WTC11 (cell line): ENCODE measurements around the gene AUH. TPM values are rescaled to one million over a fixed set of nuclear protein-coding genes. Genes with fewer than 3 reads are reported as not detected.

Source experiments
- ATAC-seq: fragments of 200-7000 bp; cut with Tn5 transposase; 2 replicates; pipeline ENCODE4 v1.10.0; 2021; ENCODE audit warnings: mild to moderate bottlenecking, moderate library complexity
- CTCF ChIA-PET: fragments of 300-600 bp; sonication (Branson Sonifier 250); formaldehyde crosslinking; loops from one replicate; lab custom pipeline; 2021; ENCODE audit warnings: antibody characterized with exemption; lab: Charles Lee
- POLR2A ChIA-PET: fragments of 350-600 bp; sonication (Branson Sonifier 250); formaldehyde crosslinking; loops from one replicate; lab custom pipeline; 2021; ENCODE audit warnings: antibody characterized with exemption; lab: Charles Lee
- DNase-seq: peaks from one replicate; pipeline ENCODE4 v3.0.0; 2021; ENCODE audit warnings: low spot score
- H3K27ac Mint-ChIP-seq: 2 replicates; pipeline ENCODE4 v1.8.0; 2021; ENCODE audit warnings: mixed read lengths
- H3K27me3 Mint-ChIP-seq: 2 replicates; pipeline ENCODE4 v1.8.0; 2021; ENCODE audit warnings: low read depth, mild to moderate bottlenecking, moderate library complexity, mixed read lengths
- H3K36me3 Mint-ChIP-seq: 2 replicates; pipeline ENCODE4 v1.8.0; 2021; ENCODE audit warnings: mixed read lengths
- H3K4me1 Mint-ChIP-seq: 2 replicates; pipeline ENCODE4 v1.8.0; 2022; ENCODE audit warnings: mixed read lengths
- H3K4me3 Mint-ChIP-seq: 2 replicates; pipeline ENCODE4 v1.8.0; 2021; ENCODE audit warnings: mild to moderate bottlenecking, moderate library complexity, mixed read lengths
- H3K9me3 Mint-ChIP-seq: 2 replicates; pipeline ENCODE4 v1.8.0; 2021; ENCODE audit warnings: mixed read lengths
- AR ChIP-seq: fragments of 250-450 bp; sonication (Bioruptor Pico); IDR thresholded peaks from 2 replicates; pipeline ENCODE4 v1.9.0; 2021; ENCODE audit warnings: mild to moderate bottlenecking
- CREM ChIP-seq: sonication (generic); formaldehyde crosslinking; IDR thresholded peaks from 2 replicates; pipeline ENCODE4 v1.8.1; 2022; ENCODE audit warnings: mild to moderate bottlenecking, missing genetic modification reagents, moderate library complexity
- CTCF ChIP-seq: fragments of 200-600 bp; IDR thresholded peaks from 2 replicates; pipeline ENCODE4 v1.8.0; 2022; ENCODE audit warnings: antibody characterized with exemption
- E2F5 ChIP-seq: sonication (generic); formaldehyde crosslinking; IDR thresholded peaks from 2 replicates; pipeline ENCODE4 v1.8.1; 2022; ENCODE audit warnings: mild to moderate bottlenecking, moderate library complexity, missing genetic modification reagents
- ERG ChIP-seq: fragments of 250-450 bp; sonication (Bioruptor Pico); IDR thresholded peaks from 2 replicates; pipeline ENCODE4 v1.8.0; 2021; ENCODE audit warnings: mild to moderate bottlenecking
- ETV6 ChIP-seq: sonication (generic); formaldehyde crosslinking; IDR thresholded peaks from 2 replicates; pipeline ENCODE4 v1.8.1; 2022; ENCODE audit warnings: mild to moderate bottlenecking, missing genetic modification reagents
- FOXP4 ChIP-seq: sonication (generic); formaldehyde crosslinking; IDR thresholded peaks from 2 replicates; pipeline ENCODE4 v1.8.0; 2022; ENCODE audit warnings: mild to moderate bottlenecking, missing genetic modification reagents
- KAT7 ChIP-seq: sonication (generic); formaldehyde crosslinking; IDR thresholded peaks from 2 replicates; pipeline ENCODE4 v1.8.1; 2023; ENCODE audit warnings: missing genetic modification reagents, mild to moderate bottlenecking, borderline replicate concordance
- NR2C2 ChIP-seq: sonication (generic); formaldehyde crosslinking; IDR thresholded peaks from 2 replicates; pipeline ENCODE4 v1.8.0; 2022; ENCODE audit warnings: mild to moderate bottlenecking, missing genetic modification reagents
- OVOL2 ChIP-seq: fragments of 250-450 bp; sonication (Bioruptor Pico); IDR thresholded peaks from 2 replicates; pipeline ENCODE4 v1.9.0; 2021; ENCODE audit warnings: mild to moderate bottlenecking, borderline replicate concordance
- TEAD1 ChIP-seq: sonication (generic); formaldehyde crosslinking; IDR thresholded peaks from 2 replicates; pipeline ENCODE4 v1.8.0; 2022; ENCODE audit warnings: mild to moderate bottlenecking, missing genetic modification reagents
- TEAD4 ChIP-seq: sonication (generic); formaldehyde crosslinking; IDR thresholded peaks from 2 replicates; pipeline ENCODE4 v1.8.0; 2022; ENCODE audit warnings: mild to moderate bottlenecking, missing genetic modification reagents
- ZNF232 ChIP-seq: sonication (generic); formaldehyde crosslinking; IDR thresholded peaks from 2 replicates; pipeline ENCODE4 v1.8.0; 2022; ENCODE audit warnings: mild to moderate bottlenecking, missing genetic modification reagents
- ZNF416 ChIP-seq: fragments of 250-450 bp; sonication (Bioruptor Pico); IDR thresholded peaks from 2 replicates; pipeline ENCODE4 v1.9.0; 2021; ENCODE audit warnings: mild to moderate bottlenecking, inconsistent platforms
- ZSCAN18 ChIP-seq: fragments of 250-450 bp; sonication (Bioruptor Pico); IDR thresholded peaks from 2 replicates; pipeline ENCODE4 v2.1.2; 2022; ENCODE audit warnings: mild to moderate bottlenecking, moderate library complexity
- total RNA-seq: library from RNA; stranded (reverse); gene quantifications from 3 replicates; pipeline ENCODE4 v1.2.3, GENCODE V29; 2021

Gene AUH
- total RNA-seq, 1 experiment from 2014 or later, result 30.4 TPM

GRCh38 chr9:91208837-91209236, 152.9 kb downstream of the AUH start:
- ChIA-PET POLR2A (no interaction called here), CTCF (no interaction called here)
- ATAC-seq (no peak), DNase-seq (no peak)
- Mint-ChIP-seq H3K4me1 (peaks cover 18% of the 10 kb centered on the region; the same call in 1 of the 2 replicates), H3K27ac (no peak overlapping the region), H3K36me3 (peaks cover 4% of the 10 kb centered on the region; the same call in 1 of the 2 replicates), H3K9me3 (peaks cover 16% of the 10 kb centered on the region), H3K27me3 (no peaks in the 10 kb centered on the region), H3K4me3 (no peak overlapping the region)
- TF ChIP-seq NR2C2 (CRISPR knock-in tag) (no peak), TEAD1 (CRISPR knock-in tag) (no peak), AR (CRISPR knock-in tag) (no peak), OVOL2 (CRISPR knock-in tag) (no peak), FOXP4 (CRISPR knock-in tag) (no peak), ERG (CRISPR knock-in tag) (no peak), TEAD4 (CRISPR knock-in tag) (no peak), ETV6 (CRISPR knock-in tag) (no peak), KAT7 (CRISPR knock-in tag) (no peak), ZNF232 (CRISPR knock-in tag) (no peak), CREM (CRISPR knock-in tag) (no peak), CTCF (no peak), ZSCAN18 (CRISPR knock-in tag) (no peak)

GRCh38 chr9:91208419-91208745, 153.3 kb downstream of the AUH start:
- TF ChIP-seq E2F5 (CRISPR knock-in tag) (no peak), ZNF416 (CRISPR knock-in tag) (no peak)
- TF ChIP-seq, all 79 proteins: peak for 0
- CTCF ChIA-PET, result interaction anchor here (1.0 kb wide), 1 partner anchor 294 kb away, joined by 8 read pairs; no protein-coding TSS in a partner anchor
- H3K36me3 Mint-ChIP-seq, result peaks cover 4% of the 10 kb centered on the region; the same call in 1 of the 2 replicates

More at GRCh38 chr9:91208419-91208745, 153.3 kb downstream of the AUH start:
- Mint-ChIP-seq H3K9me3 (peaks cover 17% of the 10 kb centered on the region), H3K4me3 (no peak overlapping the region), H3K27me3 (no peaks in the 10 kb centered on the region), H3K27ac (no peak overlapping the region), H3K4me1 (peaks cover 16% of the 10 kb centered on the region; the same call in 1 of the 2 replicates)
- POLR2A ChIA-PET, result no interaction called here
- DNase-seq (no peak), ATAC-seq (no peak)
